Thymus (tissue), 14 donors: ENCODE measurements around the gene CYP2C9. TPM values are rescaled to one million over a fixed set of nuclear protein-coding genes. Genes with fewer than 3 reads are reported as not detected.
"Not testable (repeated sequence)": the region's sequence is repeated elsewhere in the genome, so short reads cannot be mapped to it uniquely, and the experiment has no call there.

Experiments used
- DNase-seq, 9 donors: peaks; one replicate each; pipeline ENCODE4 v3.0.0-alpha.2; 2013; ENCODE audit warnings: low spot score in 9 of 9, low read depth in 6 of 9, missing footprints in 1 of 9
- H3K27ac ChIP-seq, 2 donors: one replicate each; pipeline ENCODE4 v1.5.1; 2013; ENCODE audit warnings: control low read depth in 1 of 2, low read depth in 1 of 2, low read length in 1 of 2, mild to moderate bottlenecking in 1 of 2, moderate library complexity in 1 of 2
- H3K27me3 ChIP-seq, 2 donors: one replicate each; pipeline ENCODE4 v1.5.1; 2013; ENCODE audit warnings: low read length in 1 of 2; ENCODE audit not compliant: control insufficient read depth in 2 of 2, insufficient read depth in 1 of 2
- H3K36me3 ChIP-seq, 2 donors: one replicate each; pipeline ENCODE4 v1.5.1; 2013; ENCODE audit warnings: low read length in 1 of 2, mild to moderate bottlenecking in 1 of 2, moderate library complexity in 1 of 2; ENCODE audit not compliant: control insufficient read depth in 2 of 2, insufficient read depth in 2 of 2
- H3K4me1 ChIP-seq, 2 donors: one replicate each; pipeline ENCODE4 v1.5.1; 2013; ENCODE audit warnings: low read length in 2 of 2; ENCODE audit not compliant: control insufficient read depth in 2 of 2, insufficient read depth in 2 of 2
- H3K4me3 ChIP-seq, 2 donors: one replicate each; pipeline ENCODE4 v1.5.1; 2013; ENCODE audit warnings: low read length in 2 of 2, control low read depth in 1 of 2, mild to moderate bottlenecking in 1 of 2
- H3K9me3 ChIP-seq, 2 donors: one replicate each; pipeline ENCODE4 v1.5.1; 2013; ENCODE audit warnings: low read length in 1 of 2, mild to moderate bottlenecking in 1 of 2; ENCODE audit not compliant: control insufficient read depth in 2 of 2, insufficient read depth in 1 of 2
- WGBS: extraction: QIAGEN DNeasy Blood & Tissue Kit; methylation state at CpG from one replicate; pipeline ENCODE4 v1.1.7; 2013; 5-methylcytosine and 5-hydroxymethylcytosine counted together
- long read RNA-seq, 10 donors: transcript quantifications; one replicate each; lab custom pipeline, GENCODE V29; 2026
- polyA plus RNA-seq: library from polyadenylated mRNA; stranded (reverse); fragments of 200-250 nt; gene quantifications from one replicate; pipeline ENCODE4 v1.2.3, GENCODE V29; 2013
- total RNA-seq: library from RNA; stranded (reverse); fragments of 120-200 nt; gene quantifications from one replicate; pipeline ENCODE4 v1.2.4, GENCODE V29; 2013
- donor health status: healthy.

CYP2C9 gene
- total RNA-seq = 0.05 TPM
- 0.55 TPM for polyA plus RNA-seq
- long read RNA-seq, donor 1 = 0 reads
- long read RNA-seq, donor 2 = 0 reads
- long read RNA-seq, donor 3 = 0 reads
- long read RNA-seq, donor 4 = 0 reads
- long read RNA-seq, donor 5 = 0 reads
- long read RNA-seq, donor 6 = 0 reads
- long read RNA-seq, donor 7 = 0 reads
- long read RNA-seq, donor 8 = 0 reads
- long read RNA-seq, donor 9 = 0 reads
- long read RNA-seq, donor 10 = 0 reads

GRCh38 chr10:94938383-94938782 lies at the start of gene CYP2C9:
Gene CYP2C9 (plus strand): TSS chr10:94938658. CDS start chr10:94938683, 25 bp downstream.
- Histone ChIP-seq H3K4me1 (no peaks in the 10 kb centered on the region), H3K27me3 (no peaks in the 10 kb centered on the region), H3K27ac (no peak within 1 kb of the TSS), H3K36me3 (no peaks in the 10 kb centered on the region), H3K4me3 (no peak within 1 kb of the TSS), H3K9me3 (no peaks in the 10 kb centered on the region)
- WGBS = 90% methylated on average over 2 of the region's 2 CpGs
- no peak for DNase-seq

GRCh38 chr10:94889123-94889522 lies 49.3 kb upstream of the CYP2C9 start:
- Histone ChIP-seq H3K9me3 (no peaks in the 10 kb centered on the region), H3K36me3 (no peaks in the 10 kb centered on the region), H3K4me1 (no peaks in the 10 kb centered on the region), H3K27ac (no peak overlapping the region), H3K27me3 (no peaks in the 10 kb centered on the region), H3K4me3 (no peak overlapping the region)
- no peak for DNase-seq
- 88% methylated on average over 3 of the region's 3 CpGs for WGBS

GRCh38 chr10:94890264-94891022 lies 48.0 kb upstream of the CYP2C9 start:
- H3K36me3 ChIP-seq = no peaks in the 10 kb centered on the region
- H3K9me3 ChIP-seq = no peaks in the 10 kb centered on the region
- H3K4me3 ChIP-seq = no peak overlapping the region
- H3K4me1 ChIP-seq = no peaks in the 10 kb centered on the region
- no peak for DNase-seq
- WGBS = 96% methylated on average over 4 of the region's 4 CpGs
- no peak overlapping the region for H3K27ac ChIP-seq
- no peaks in the 10 kb centered on the region for H3K27me3 ChIP-seq

GRCh38 chr10:94898414-94898813 lies 40.0 kb upstream of the CYP2C9 start:
- H3K36me3 ChIP-seq, H3K27me3 ChIP-seq, H3K9me3 ChIP-seq, DNase-seq, H3K27ac ChIP-seq, H3K4me1 ChIP-seq, H3K4me3 ChIP-seq: not testable (repeated sequence)
- WGBS = 88% methylated on average over 7 of the region's 7 CpGs

GRCh38 chr10:94902080-94902479 lies 36.4 kb upstream of the CYP2C9 start:
- Histone ChIP-seq H3K36me3 (no peaks in the 10 kb centered on the region), H3K27me3 (no peaks in the 10 kb centered on the region), H3K27ac (no peak overlapping the region), H3K4me1 (no peaks in the 10 kb centered on the region), H3K4me3 (no peak overlapping the region), H3K9me3 (no peaks in the 10 kb centered on the region)
- DNase-seq = no peak
- WGBS = 92% methylated on average over 1 of the region's 1 CpG

- Histone ChIP-seq H3K9me3 (no peaks in the 10 kb centered on the region), H3K27ac (no peak overlapping the region), H3K27me3 (no peaks in the 10 kb centered on the region), H3K4me3 (no peak overlapping the region), H3K36me3 (no peaks in the 10 kb centered on the region), H3K4me1 (no peaks in the 10 kb centered on the region)
- DNase-seq = no peak
- 0% methylated on average over 1 of the region's 1 CpG for WGBS
Observed at GRCh38 chr10:94902570-94902969, 35.9 kb upstream of the CYP2C9 start.

GRCh38 chr10:94904506-94905148 lies 33.8 kb upstream of the CYP2C9 start:
- H3K36me3 ChIP-seq, H3K4me3 ChIP-seq, H3K9me3 ChIP-seq, H3K4me1 ChIP-seq, H3K27ac ChIP-seq, H3K27me3 ChIP-seq, DNase-seq: not testable (repeated sequence)
- 75% methylated on average over 1 of the region's 1 CpG for WGBS

GRCh38 chr10:94916423-94916822 lies 22.0 kb upstream of the CYP2C9 start:
- DNase-seq = no peak
- H3K9me3 ChIP-seq = no peaks in the 10 kb centered on the region
- H3K4me3 ChIP-seq = no peak overlapping the region
- no peaks in the 10 kb centered on the region for H3K27me3 ChIP-seq
- H3K4me1 ChIP-seq = no peaks in the 10 kb centered on the region
- no peak overlapping the region for H3K27ac ChIP-seq
- no peaks in the 10 kb centered on the region for H3K36me3 ChIP-seq

- 89% methylated on average over 2 of the region's 2 CpGs for WGBS
- H3K36me3 ChIP-seq = no peaks in the 10 kb centered on the region
Observed at GRCh38 chr10:94936721-94937120, 1.7 kb upstream of the CYP2C9 start.

More at GRCh38 chr10:94936721-94937120, 1.7 kb upstream of the CYP2C9 start:
- H3K4me3 ChIP-seq = no peak overlapping the region
- no peak for DNase-seq
- no peak overlapping the region for H3K27ac ChIP-seq
- H3K9me3 ChIP-seq = no peaks in the 10 kb centered on the region
- H3K27me3 ChIP-seq = no peaks in the 10 kb centered on the region
- no peaks in the 10 kb centered on the region for H3K4me1 ChIP-seq
